HG03442 (cell line): ENCODE results near the gene HBS1L.

Experiments
- ATAC-seq: cut with Tn5 transposase; IDR thresholded peaks from one replicate; pipeline ENCODE4 v1.9.1; 2021; ENCODE audit warnings: mild to moderate bottlenecking, moderate library complexity; ENCODE audit not compliant: unreplicated experiment

Gene HBS1L

DNA sequence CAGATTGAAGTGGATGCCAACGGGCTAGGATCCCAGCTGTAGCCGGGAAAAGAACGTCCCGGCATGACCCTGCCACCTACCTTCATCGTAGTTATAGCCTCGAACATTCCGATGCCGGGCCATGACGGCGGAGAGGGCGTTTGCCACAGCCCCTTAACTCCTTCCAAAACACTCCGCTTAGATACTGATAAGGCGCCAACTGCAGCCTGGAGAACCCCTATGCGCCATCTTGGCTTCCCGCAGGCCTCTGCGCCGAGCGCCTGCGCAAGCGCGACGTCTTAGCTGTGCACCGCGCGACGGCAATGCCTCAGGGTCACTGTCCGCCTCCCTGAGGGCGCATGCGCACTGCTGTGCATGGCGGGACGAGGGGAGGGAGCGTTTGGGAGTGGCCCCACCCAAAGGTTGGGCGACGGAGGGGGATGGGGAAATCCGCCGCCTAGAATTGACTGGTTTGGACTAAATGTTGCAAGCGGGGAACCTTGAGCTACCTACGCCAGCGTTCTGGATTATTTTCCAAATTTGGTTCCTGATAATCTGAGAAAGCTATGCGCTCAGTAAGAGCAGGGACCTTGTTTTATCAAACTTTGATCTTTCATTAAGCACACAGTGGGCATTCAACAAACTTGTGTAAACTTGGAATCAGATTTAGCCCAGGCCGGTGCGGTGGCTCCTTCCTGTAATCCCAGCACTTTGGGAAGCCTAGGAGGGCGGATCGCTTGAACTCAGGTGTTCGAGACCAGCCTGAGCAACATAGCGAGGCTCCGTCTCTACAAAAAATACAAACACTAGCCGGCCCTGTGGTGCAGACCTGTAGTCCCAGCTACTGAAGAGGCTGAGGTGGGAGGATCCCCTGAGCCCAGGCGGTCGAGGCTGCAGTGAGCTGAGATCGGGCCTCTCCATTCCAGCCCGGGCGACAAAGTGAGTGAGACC, at the start of gene HBS1L:
TSS of gene HBS1L (minus strand) at position 254 of the 930 bp plus-strand sequence. CDS start at position 123, 131 bp downstream.
- peak; percentile 98 for ATAC-seq

DNA sequence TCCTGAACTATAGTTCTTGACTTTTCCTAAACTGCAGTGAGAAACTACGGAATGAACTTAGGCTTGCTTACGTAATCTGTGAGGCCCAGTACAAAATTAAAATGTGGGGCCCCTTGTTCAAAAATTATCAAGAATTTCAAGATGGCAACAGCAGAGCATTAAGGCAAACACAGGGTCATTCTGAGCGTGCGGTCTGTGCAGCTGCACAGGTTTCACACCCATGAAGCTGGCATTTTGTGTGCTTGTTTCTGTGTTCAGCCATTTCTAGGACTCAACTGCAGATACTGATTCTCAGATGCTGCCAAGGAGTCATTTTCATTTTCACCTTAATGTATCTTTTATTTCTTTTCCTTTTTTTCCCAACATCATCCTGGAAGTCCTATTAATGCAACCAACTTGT, 49.6 kb upstream of the HBS1L start:
- ATAC-seq, result no peak

DNA sequence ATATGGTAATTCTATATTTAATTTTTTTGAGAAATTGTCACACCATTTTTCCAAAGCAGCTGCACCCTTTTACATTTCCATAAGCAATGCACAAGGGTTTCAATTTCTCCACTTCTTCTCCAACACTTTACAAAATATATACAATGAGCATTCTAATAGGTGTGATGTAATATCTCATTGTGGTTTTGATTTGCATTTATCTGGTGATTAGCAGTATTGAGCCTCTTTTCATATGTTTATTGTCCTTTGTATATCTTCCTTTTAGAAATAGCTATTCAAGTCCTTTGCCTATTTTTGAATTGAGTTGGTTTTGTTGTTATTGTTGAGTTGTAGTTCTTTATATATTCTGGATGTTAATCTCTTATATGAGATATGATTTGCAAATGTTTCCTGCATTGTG, 47.6 kb upstream of the HBS1L start:
- ATAC-seq, result no peak

DNA sequence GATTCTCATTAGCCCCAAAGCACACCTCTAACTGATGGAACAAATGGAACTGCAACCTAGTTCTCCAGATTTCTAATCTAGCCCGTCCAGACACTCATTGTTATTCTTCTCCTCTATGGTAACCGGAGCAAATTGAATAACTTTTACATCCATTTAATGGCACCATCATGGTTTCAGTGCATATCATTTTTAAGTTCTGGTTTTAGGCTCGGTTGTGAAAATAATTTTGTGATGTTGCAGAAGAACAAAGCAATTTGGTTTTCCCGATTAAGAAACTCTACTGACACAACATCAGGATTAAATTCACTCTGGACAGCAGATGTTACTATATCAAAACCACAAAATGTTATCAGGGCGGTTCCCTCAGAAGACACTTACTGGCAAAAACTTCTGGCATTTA, 42.5 kb upstream of the HBS1L start:
- ATAC-seq, result no peak

DNA sequence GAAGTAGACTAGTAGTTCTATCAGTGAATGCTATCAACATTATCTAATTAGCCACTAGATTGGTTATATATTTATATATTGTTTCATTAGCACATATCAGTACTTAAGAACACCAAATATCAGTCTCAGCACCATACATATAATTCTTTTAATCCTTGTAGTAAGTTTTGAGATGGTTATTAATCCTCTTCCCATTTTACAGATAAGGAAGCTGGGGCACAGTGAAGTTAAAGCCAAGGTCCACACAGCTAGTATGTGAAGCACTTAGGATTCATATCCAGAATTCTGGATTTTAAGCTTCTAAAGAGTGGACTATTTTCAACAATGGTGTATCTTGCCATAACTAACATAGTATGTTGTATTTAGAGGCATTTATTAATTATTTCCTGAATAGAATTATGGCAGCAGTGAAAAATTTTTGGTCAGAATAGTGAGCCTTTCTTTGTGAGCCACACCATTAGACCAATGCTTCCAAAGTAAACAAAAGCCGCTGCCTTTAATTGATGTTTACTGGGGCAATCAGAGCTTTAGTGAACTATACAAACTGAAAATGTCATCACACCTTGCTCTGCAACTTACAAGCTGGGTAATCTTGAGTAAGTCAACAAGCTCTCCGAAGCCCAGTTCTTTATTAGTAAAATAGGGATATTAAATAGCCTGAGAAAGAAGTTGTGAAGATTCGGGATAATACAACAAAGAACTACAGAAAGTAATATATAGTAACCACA, 41.9 kb upstream of the HBS1L start:
- ATAC-seq, result no peak

DNA sequence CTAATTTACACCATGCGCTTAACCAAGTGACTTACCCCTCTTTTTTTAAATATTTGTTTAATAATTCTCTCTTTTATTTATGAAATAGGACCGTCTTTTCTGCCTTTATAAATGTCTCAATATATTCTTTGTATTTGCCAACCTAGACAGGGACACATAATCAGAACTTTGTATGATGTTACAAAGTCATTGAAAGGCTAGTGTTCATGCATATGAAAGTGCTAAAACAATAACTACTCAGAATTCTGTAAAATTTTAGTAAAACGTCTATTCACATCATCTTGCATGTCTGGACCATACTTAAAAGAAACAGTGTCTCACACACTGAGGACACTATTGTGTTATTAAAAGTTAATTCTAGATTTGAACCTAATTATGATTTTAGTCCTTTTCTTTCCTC, 41.1 kb upstream of the HBS1L start:
- ATAC-seq, result no peak

DNA sequence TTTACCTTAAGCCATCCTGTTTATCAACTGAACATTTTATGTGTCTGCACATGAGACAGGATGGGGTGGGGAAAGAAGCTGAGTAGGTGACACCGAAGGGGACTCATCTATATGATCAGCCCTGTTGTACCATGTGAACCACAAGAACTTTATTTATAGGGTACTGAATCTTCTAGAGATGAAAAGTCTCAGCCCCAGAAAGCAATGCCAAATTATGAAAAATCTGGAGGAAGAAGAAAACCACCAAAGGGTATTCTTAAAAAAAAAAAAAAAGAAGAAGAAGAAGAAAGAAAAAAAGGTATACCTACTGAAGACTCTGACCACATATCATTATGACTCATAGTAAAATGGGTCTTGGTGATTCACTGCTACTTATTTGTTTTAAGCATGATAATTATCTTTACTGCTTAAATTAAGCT, 39.8 kb upstream of the HBS1L start:
- peak; percentile 76 for ATAC-seq

DNA sequence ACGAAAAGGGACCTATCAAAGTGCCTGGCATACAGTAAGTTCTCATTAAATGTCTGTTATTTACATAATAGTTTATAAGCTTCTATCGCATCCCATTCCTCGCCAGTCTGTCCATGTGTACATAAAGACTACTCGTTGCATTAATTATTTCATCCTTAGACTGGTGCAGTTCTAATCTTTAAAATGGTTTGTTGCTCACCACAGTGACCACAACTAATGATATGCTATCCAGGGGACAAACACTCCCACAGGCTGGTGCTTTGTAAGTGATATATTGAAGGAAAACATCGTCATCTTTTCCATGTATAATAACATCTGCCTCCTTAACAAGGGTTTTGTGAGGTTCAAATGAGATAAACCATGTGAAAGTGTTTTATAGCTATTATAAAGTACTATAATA, 39.0 kb upstream of the HBS1L start:
- no peak for ATAC-seq

DNA sequence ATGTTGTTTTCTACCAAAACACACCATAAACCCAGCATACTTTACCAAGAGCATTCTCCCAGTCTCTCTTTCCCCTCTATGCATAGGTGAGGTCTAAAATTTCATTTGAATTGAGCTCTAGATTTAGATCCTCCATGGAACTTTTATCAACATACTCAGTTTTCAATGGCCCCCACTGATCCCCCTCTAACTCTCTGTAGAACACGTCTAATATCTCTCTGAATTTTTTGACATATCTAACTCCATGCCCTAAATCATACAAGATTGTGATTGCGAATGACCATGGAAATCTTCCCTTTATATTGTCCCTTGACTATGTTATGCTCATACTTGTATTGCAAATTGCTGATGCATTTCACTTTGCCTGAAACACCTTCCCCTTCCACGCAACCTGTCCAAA, 38.1 kb upstream of the HBS1L start:
- ATAC-seq, result no peak

DNA sequence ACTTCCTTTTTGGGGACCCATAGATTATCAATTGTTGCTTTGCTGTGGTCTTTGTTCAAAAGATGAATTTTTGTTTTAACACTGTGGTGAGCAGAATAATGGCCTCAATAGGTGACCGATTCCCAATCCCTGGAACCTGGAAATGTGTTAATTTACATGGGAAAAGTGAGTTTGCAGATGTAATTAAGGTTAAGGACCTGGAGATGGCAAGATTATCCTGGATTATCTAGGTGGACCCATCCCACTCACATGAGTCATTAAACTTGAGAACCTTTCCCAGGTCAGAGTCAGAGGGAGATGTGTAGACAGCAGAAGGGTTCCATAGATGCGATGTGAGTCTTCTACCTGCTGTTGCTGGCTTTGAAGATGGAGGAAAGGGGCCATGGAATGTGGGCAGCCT, 36.2 kb upstream of the HBS1L start:
- ATAC-seq, result no peak

DNA sequence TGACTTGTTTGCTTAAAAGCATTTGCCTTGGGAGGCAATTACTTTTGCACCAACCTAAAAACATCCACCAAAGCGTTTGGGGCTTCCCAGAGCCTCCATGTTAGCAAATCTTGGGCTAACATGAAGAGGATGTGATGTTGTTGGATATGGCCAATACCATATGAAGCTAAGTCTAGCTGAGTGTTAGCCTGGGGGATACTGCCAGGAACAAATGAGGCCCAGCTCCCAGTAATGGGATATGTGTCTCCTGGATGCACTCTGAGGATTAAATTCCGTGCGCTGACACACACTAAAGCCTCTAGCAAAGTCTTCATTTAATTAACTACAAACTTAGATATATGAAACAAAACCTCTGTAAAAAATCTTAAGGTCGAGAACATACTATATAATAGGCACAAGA, 35.3 kb upstream of the HBS1L start:
- ATAC-seq, result no peak

DNA sequence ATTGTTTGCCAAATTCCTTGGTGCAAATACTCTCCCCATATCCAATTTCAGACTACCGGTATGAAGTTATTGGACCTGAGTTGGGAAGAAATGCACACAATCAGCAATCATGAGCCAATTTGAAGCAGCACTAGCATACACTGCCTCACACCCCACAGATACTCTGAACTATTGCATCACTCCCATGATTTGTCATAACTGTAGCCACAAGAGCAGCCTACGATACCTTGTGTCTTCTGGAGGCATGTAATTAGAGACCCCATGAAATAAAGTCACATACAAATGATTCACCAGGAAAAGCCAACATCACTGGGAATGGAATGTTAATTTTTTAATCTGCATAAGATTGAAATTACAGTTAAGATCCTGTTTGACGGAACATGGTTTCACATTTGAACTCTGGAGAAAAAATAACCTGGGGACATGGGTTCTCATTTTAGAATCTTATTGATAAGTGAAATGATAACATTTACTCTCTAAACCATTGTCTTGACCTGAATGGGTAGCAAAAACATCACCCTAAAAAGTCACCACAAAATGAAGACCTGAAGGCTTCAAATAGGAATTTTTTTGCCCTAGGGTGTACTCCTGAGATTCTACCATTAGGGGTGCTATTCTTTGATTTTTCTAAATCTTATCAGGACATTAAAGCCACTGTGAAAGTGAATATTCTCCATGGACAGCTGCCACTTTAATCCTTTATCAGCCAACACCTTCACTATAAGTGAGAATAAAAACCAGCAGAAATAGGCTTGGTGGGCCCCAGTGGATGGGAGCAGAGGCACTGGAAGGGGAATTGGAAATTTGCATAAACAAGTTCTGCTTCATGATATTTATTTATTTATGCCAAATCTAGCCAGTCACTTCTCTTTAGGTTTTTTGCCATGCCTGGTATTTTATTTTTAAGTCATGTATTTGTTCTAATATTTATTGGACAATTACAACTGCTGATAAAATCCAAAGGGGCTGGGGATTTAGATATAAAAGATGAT, 34.5 kb upstream of the HBS1L start:
- ATAC-seq, result peak; percentile 79

DNA sequence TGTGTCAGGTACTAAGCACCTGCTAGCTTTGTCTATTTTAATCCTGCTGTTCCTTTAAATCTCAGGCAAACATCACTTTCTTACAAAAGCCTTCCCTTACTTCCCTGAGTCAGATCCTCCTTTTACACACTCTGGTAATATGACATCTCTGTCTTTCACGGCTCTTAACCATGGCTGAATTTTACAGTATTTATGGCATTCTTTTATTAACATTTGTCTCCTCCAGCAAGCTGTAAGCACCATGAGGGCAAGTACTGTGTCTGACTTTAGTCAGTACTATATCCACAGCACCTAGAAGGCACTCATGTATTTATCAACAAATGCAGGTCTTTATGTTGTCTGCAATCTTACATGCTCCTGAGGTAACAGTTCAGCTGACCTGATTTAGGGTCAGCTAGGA, 33.7 kb upstream of the HBS1L start:
- ATAC-seq, result peak; percentile 0

DNA sequence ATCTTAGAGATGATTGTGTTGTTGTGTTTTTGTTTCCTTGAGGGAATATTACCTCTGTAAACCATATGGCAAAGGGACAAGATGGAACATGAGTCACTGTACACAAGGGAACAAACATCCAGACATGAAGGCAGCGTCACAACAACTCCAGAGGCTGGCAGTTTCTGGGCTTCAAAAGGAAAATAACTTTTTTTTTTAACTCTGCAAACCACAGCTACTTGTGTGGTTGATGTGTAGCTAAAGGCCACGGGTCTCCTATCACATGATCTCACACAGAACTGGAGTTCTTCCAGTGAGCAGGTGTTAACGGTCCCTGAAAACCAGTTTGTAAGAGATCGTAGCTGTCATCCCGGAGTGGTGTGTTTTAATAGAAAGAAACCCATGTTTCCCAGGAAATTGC, 33.2 kb upstream of the HBS1L start:
- no peak for ATAC-seq

DNA sequence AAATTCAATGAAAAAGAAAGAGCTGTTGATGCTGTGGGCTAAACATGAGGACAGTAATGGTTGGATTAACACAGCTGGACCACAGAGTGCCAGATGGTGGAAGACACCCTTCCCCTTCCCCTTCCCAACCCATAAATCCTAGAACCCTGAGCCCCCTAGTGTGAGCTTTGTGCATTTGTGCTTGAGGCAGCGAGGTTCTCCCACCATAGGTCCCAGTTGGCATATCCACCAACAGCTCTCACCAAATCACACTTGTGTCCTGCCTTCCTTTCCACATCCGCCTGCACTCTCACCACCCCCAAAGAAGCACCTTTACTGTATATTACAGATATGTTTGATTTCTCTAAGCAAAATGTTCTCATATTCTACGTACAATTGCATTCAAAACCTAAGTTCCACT, 32.8 kb upstream of the HBS1L start:
- no peak for ATAC-seq

DNA sequence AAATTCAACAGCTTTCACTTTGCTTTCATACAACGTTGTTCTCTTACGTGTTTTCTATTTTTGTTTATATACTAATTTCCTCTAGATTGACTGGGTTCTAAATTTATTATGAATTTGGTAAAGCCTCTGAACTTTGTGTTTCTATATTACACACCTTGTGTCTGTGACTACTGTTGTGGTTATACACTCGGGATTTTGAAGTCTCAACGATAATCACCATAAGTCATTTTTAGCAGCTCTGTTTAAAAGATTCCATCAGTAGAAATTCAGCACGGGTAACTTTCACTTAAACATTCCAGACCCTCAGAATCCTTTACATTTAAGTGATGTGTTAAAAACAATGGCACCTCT, 31.8 kb upstream of the HBS1L start:
- peak; percentile 21 for ATAC-seq

DNA sequence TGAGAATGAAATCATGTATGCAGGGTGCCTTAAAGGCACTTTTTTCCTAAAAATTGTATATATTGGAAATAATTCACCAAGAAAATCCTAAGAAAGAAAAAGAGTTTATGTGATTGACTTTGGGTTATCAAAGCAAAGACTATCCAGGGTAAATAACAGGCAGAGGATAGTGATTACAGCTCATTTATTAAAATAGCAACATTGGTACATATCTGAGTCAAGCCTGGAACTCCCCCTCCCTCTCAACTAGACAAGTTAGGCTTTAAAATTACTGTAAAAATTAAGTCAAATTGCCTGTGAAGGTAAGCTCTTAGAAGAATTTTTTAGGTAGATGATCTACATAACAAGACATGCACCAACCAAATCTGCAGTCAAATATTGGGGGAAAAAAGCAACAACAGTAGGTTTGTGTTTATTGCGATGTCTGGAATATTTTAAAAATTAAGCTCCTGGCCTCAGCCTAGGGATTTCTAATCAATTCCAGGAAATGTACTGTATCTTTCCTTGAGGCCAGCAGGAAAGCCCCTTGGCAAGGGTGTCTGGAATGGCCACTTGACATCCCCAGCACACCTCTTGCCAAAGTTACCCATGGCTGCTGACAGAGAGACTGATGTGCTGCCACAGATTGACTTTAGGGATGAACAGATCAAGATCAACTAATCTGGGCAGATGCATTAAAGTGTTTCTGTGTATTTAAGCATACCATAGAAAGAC, 31.2 kb upstream of the HBS1L start:
- ATAC-seq, result peak; percentile 30

DNA sequence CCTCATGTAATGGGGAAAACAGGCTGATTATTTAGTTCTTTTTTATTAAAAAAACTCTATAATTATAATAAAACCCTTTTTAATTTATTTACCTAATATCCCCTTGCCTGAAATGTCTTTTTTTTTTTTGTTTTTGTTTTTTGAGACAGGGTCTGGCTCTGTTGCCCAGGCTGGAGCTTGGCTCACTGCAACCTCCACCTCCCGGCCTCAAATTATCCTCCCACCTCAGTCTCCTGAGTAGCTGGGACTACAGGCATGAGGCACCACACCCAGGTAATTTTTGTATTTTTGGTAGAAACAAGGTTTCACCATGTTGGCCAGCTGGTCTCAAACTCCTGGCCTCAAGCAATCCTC, 30.3 kb upstream of the HBS1L start:
- no peak for ATAC-seq

DNA sequence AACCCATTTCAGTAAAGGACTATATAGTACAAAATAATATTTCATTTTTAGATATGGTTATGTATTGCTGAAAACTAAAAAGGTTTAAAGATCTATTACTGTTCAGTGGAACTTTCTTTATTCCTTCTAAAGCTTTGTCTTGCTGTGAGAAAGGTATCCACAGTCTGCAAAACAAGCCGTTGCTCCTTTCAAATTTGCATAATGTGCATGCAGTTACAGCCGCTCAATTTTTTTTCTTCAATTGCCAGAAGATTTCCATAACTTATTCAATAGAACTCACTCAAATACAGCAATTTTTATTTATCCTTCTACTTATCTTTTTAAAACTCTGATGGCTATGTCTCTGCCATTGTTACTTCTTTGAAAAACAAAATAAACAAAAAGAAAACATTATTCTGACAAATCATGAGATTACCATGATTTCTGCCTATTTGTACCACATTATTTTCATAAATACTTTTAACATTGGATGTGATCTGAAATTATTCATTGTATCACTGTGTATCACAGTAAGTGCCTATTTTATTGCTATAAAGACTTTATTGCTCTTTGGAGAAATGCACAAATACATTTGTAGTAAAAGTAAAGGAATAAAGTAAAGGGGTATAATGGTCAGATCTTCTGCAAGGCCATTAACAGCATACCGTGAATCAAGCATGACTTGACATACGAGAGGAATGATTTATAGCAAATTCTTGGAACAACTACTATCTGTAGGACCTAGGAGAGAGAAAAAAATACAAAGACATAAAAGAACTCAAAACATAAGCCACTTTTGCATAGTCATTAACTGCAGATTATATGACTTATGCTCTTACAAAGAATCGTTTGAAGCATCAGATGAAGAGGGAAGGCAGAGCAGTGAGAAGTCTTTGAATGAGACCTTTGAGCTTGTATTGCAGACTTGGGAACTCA, 29.6 kb upstream of the HBS1L start:
- no peak for ATAC-seq
